Caco-2 (cell line): ENCODE data around the gene LEKR1. TPM values are rescaled to one million over a fixed set of nuclear protein-coding genes. Genes with fewer than 3 reads are reported as not detected.
A peak's percentile ranks its signal among the peaks of the same experiment; 100 is the strongest.

Experiments used
- BruUV-seq: library from RNA; stranded (reverse); fragments of 400-500 nt; replicated peaks from 2 replicates; lab custom pipeline; 2021; lab: Mats Ljungman, UMichigan
- CTCF ChIA-PET: fragments of 300-600 bp; sonication (Branson Sonifier 250); formaldehyde crosslinking; loops from one replicate; lab custom pipeline; 2022; ENCODE audit warnings: antibody characterized with exemption; lab: Charles Lee
- POLR2A ChIA-PET: fragments of 300-600 bp; sonication (Branson Sonifier 250); formaldehyde crosslinking; loops from one replicate; lab custom pipeline; 2022; ENCODE audit warnings: antibody characterized with exemption; lab: Charles Lee
- DNase-seq, 2 experiments: peaks; one replicate each; pipeline versions ENCODE4 v3.0.0 to v3.0.0-alpha.2; 2020 to 2022
- H3K27me3 ChIP-seq: replicated peaks from 2 replicates; pipeline ENCODE4 v1.6.0; 2011; ENCODE audit warnings: low read length; ENCODE audit not compliant: control insufficient read depth, insufficient read depth
- H3K36me3 ChIP-seq: 2 replicates; pipeline ENCODE4 v1.5.1; 2011; ENCODE audit warnings: low read length; ENCODE audit not compliant: control insufficient read depth, insufficient read depth
- H3K4me1 ChIP-seq: fragments of 250-450 bp; sonication (Bioruptor Pico); 2 replicates; pipeline ENCODE4 v1.5.1; 2020; ENCODE audit warnings: mild to moderate bottlenecking
- H3K4me3 ChIP-seq: 2 replicates; pipeline ENCODE4 v1.5.1; 2011; ENCODE audit warnings: low read depth, mild to moderate bottlenecking, control low read depth, low read length
- H3K9me3 ChIP-seq: fragments of 250-450 bp; sonication (Bioruptor Pico); 2 replicates; pipeline ENCODE4 v1.5.1; 2020; ENCODE audit warnings: mild to moderate bottlenecking, moderate library complexity
- H3K27ac Mint-ChIP-seq: one replicate; pipeline ENCODE4 v1.8.0; 2022; ENCODE audit warnings: mixed read lengths; ENCODE audit not compliant: unreplicated experiment
- H3K27me3 Mint-ChIP-seq: one replicate; pipeline ENCODE4 v1.8.0; 2022; ENCODE audit warnings: mixed read lengths; ENCODE audit not compliant: insufficient read depth, unreplicated experiment
- H3K36me3 Mint-ChIP-seq: one replicate; pipeline ENCODE4 v1.8.0; 2022; ENCODE audit warnings: mild to moderate bottlenecking, mixed read lengths; ENCODE audit not compliant: insufficient read depth, unreplicated experiment
- H3K4me1 Mint-ChIP-seq: one replicate; pipeline ENCODE4 v1.8.0; 2022; ENCODE audit warnings: low read depth, mixed read lengths; ENCODE audit not compliant: unreplicated experiment
- H3K4me3 Mint-ChIP-seq: one replicate; pipeline ENCODE4 v1.8.0; 2022; ENCODE audit warnings: mild to moderate bottlenecking, moderate library complexity, mixed read lengths; ENCODE audit not compliant: unreplicated experiment
- H3K9me3 Mint-ChIP-seq: one replicate; pipeline ENCODE4 v1.8.0; 2022; ENCODE audit warnings: mixed read lengths; ENCODE audit not compliant: unreplicated experiment
- intact Hi-C: fragments of 100-400 bp; cut with micrococcal nuclease; formaldehyde crosslinking; loops from one replicate; pipeline ENCODE4 v1.10.0; 2022; ENCODE audit not compliant: unreplicated experiment
- total RNA-seq: library from RNA; stranded (reverse); gene quantifications from 2 replicates; pipeline ENCODE4 v1.2.3, GENCODE V29; 2022
- TF ChIP-seq, protein P1 (sequence below), 2 experiments: fragments of 200-600 bp in 1 of 2; IDR thresholded peaks; 1 replicate in 1 of 2; 2 replicates in 1 of 2; pipeline versions ENCODE4 v1.5.1 to v1.8.0; 2011 to 2022; ENCODE audit warnings: antibody characterized with exemption in 1 of 2, control low read depth in 1 of 2, inconsistent platforms in 1 of 2, low read depth in 1 of 2, low read length in 1 of 2, mild to moderate bottlenecking in 1 of 2, moderate library complexity in 1 of 2; ENCODE audit not compliant: insufficient read depth in 1 of 2, severe bottlenecking in 1 of 2, unreplicated experiment in 1 of 2

The LEKR1 gene
- total RNA-seq, 1 experiment from 2014 or later: 1.6 TPM

GRCh38 chr3:156825795-156826143 is 384 bp upstream of the LEKR1 start:
- H3K9me3 ChIP-seq: no peaks in the 10 kb centered on the region
- BruUV-seq: no TSS peak
- no peaks in the 10 kb centered on the region for H3K27me3 ChIP-seq
- Mint-ChIP-seq H3K27ac (peak overlapping the region; percentile 100), H3K9me3 (no peaks in the 10 kb centered on the region), H3K4me3 (peak overlapping the region; percentile 99), H3K27me3 (no peaks in the 10 kb centered on the region), H3K4me1 (peaks cover 18% of the 10 kb centered on the region), H3K36me3 (peaks cover 18% of the 10 kb centered on the region)
- H3K36me3 ChIP-seq: no peaks in the 10 kb centered on the region
- TF ChIP-seq, protein P1, sequence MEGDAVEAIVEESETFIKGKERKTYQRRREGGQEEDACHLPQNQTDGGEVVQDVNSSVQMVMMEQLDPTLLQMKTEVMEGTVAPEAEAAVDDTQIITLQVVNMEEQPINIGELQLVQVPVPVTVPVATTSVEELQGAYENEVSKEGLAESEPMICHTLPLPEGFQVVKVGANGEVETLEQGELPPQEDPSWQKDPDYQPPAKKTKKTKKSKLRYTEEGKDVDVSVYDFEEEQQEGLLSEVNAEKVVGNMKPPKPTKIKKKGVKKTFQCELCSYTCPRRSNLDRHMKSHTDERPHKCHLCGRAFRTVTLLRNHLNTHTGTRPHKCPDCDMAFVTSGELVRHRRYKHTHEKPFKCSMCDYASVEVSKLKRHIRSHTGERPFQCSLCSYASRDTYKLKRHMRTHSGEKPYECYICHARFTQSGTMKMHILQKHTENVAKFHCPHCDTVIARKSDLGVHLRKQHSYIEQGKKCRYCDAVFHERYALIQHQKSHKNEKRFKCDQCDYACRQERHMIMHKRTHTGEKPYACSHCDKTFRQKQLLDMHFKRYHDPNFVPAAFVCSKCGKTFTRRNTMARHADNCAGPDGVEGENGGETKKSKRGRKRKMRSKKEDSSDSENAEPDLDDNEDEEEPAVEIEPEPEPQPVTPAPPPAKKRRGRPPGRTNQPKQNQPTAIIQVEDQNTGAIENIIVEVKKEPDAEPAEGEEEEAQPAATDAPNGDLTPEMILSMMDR (IDR thresholded peaks at IDR 0.05; ENCODE audit: insufficient read depth in 1 of 2, low read depth in 1 of 2, low read length in 1 of 2, severe bottlenecking in 1 of 2, unreplicated experiment in 1 of 2): no peak
- intact Hi-C loops: loop anchor here (1.0 to 2.0 kb wide), 6 partner anchors 8 to 295 kb away; no protein-coding TSS in a partner anchor
- ChIA-PET CTCF (no interaction called here), POLR2A (no interaction called here)
- peak overlapping the region; percentile 52 for H3K4me3 ChIP-seq
- DNase-seq: no peak
- H3K4me1 ChIP-seq: peaks cover 21% of the 10 kb centered on the region

- POLR2A ChIA-PET: interaction anchor here (0.9 to 1.5 kb wide), 4 partner anchors 9 to 272 kb away, joined by 4 to 7 read pairs (median 4); partner anchors contain the start of gene SSR3
- Mint-ChIP-seq H3K27me3 (no peaks in the 10 kb centered on the region), H3K4me3 (peak overlapping the region; percentile 99), H3K9me3 (no peaks in the 10 kb centered on the region), H3K36me3 (peaks cover 18% of the 10 kb centered on the region), H3K27ac (peak overlapping the region; percentile 100), H3K4me1 (peaks cover 18% of the 10 kb centered on the region)
- H3K4me3 ChIP-seq: peak overlapping the region; percentile 52
- intact Hi-C loops: loop anchor here (1.0 to 2.0 kb wide), 3 partner anchors 11 to 294 kb away; no protein-coding TSS in a partner anchor
- TF ChIP-seq, protein P1 (IDR thresholded peaks at IDR 0.05; ENCODE audit: insufficient read depth in 1 of 2, low read depth in 1 of 2, low read length in 1 of 2, severe bottlenecking in 1 of 2, unreplicated experiment in 1 of 2): no peak
- peaks cover 21% of the 10 kb centered on the region for H3K4me1 ChIP-seq
- BruUV-seq: TSS peak; percentile 79
- CTCF ChIA-PET: no interaction called here
- no peaks in the 10 kb centered on the region for H3K36me3 ChIP-seq
- no peaks in the 10 kb centered on the region for H3K9me3 ChIP-seq
- no peak for DNase-seq
- H3K27me3 ChIP-seq: no peaks in the 10 kb centered on the region
These were observed 1.0 kb downstream of the LEKR1 start for GRCh38 chr3:156826896-156827882.

DNA sequence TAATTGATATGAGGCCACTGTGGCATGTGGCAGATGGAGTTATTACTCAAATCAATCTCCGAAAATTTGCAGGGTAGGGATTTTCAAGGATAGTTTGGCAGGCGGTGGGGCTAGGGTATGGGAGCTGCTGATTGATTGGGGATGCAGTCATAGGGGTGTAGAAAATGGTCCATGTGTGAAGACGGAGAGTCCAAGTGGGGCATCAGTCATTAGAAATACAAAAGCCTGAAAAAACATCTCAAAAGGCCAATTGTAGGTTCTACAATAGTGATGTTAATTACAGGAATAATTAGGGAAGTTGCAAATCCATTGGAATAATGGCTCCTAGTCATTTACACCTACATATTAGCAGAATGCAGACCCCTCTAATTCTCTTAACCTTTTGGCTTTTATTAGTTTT is 4.9 kb downstream of the LEKR1 start:
- Mint-ChIP-seq H3K27me3 (no peaks in the 10 kb centered on the region), H3K9me3 (no peaks in the 10 kb centered on the region), H3K4me1 (no peaks in the 10 kb centered on the region), H3K27ac (no peak overlapping the region), H3K36me3 (peaks cover 9% of the 10 kb centered on the region), H3K4me3 (no peak overlapping the region)
- CTCF ChIA-PET: no interaction called here
- no peak for DNase-seq
- intact Hi-C loops: no loop called here
- no peaks in the 10 kb centered on the region for H3K27me3 ChIP-seq
- no peak overlapping the region for H3K4me3 ChIP-seq
- no TSS peak for BruUV-seq
- no peaks in the 10 kb centered on the region for H3K9me3 ChIP-seq
- POLR2A ChIA-PET: no interaction called here
- TF ChIP-seq, protein P1 (IDR thresholded peaks at IDR 0.05; ENCODE audit: insufficient read depth in 1 of 2, low read depth in 1 of 2, low read length in 1 of 2, severe bottlenecking in 1 of 2, unreplicated experiment in 1 of 2): no peak
- H3K4me1 ChIP-seq: peaks cover 9% of the 10 kb centered on the region
- no peaks in the 10 kb centered on the region for H3K36me3 ChIP-seq
